Colonic mucosa (tissue), 4 donors: ENCODE measurements around the gene KLHL8. TPM values are rescaled to one million over a fixed set of nuclear protein-coding genes. Genes with fewer than 3 reads are reported as not detected.

Experiments
- DNase-seq: peaks from one replicate; pipeline ENCODE4 v3.0.0-alpha.2; 2020
- H3K27ac ChIP-seq: fragments of 200-600 bp; one replicate; pipeline ENCODE4 v1.8.0; 2021
- H3K27me3 ChIP-seq: fragments of 200-600 bp; one replicate; pipeline ENCODE4 v1.8.0; 2021
- H3K36me3 ChIP-seq: fragments of 200-600 bp; one replicate; pipeline ENCODE4 v1.8.0; 2021
- H3K4me1 ChIP-seq: fragments of 200-600 bp; one replicate; pipeline ENCODE4 v1.8.0; 2021; ENCODE audit warnings: mild to moderate bottlenecking
- H3K4me3 ChIP-seq: fragments of 200-600 bp; one replicate; pipeline ENCODE4 v1.8.0; 2021
- H3K9ac ChIP-seq, 2 donors: one replicate each; pipeline ENCODE4 v1.7.0; 2013; ENCODE audit warnings: control low read depth in 2 of 2, low read depth in 2 of 2, low read length in 2 of 2
- H3K9me3 ChIP-seq: fragments of 200-600 bp; one replicate; pipeline ENCODE4 v1.8.0; 2021
- CTCF ChIP-seq: fragments of 200-600 bp; IDR thresholded peaks from one replicate; pipeline ENCODE4 v1.8.0; 2022; ENCODE audit warnings: antibody characterized with exemption, mild to moderate bottlenecking
- intact Hi-C: fragments of 100-400 bp; cut with DNase I; formaldehyde crosslinking; loops from one replicate; pipeline ENCODE4 v1.14.1; 2022
- total RNA-seq, 2 donors: library from RNA; stranded (reverse); fragmentation: NEBNext Ultra II Directional in 1 of 2; extraction: Animal tissue kit (Norgen Biotek cat#: 25700) in 1 of 2; gene quantifications; one replicate each; pipeline ENCODE4 v1.2.1, GENCODE V29; 2021
- donor health status: healthy.
- donor health status: DM: no; HTN: no; CAD: no.
- donor health status: DM: no; HTN: no; CAD: no.

The KLHL8 gene
- total RNA-seq, 2 donors from 2014 or later: 19.5 to 19.7 TPM

DNA sequence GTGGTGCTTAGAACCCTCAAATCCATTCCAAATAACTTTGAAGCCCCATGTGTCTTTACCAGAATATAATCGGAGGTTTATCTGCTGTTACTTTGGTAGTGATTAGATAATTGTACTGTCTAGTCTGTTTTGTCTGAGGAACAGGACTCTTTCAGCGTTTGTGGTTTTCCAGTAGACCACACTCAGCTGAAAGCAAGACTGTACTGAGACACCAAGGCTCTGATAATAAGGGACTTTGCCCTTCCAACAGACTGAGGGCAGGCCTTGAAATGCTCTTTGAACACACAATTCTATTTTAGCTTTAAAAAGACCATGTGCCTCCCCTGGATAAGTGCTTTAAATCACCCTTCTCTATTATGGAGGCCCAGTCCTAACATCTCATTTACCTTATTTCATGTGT, 76.1 kb downstream of the KLHL8 start:
- H3K9me3 ChIP-seq: no peaks in the 10 kb centered on the region
- intact Hi-C loops: no loop called here
- no peak for TF ChIP-seq CTCF
- no peaks in the 10 kb centered on the region for H3K27me3 ChIP-seq
- no peaks in the 10 kb centered on the region for H3K36me3 ChIP-seq
- no peak overlapping the region for H3K27ac ChIP-seq
- DNase-seq: no peak
- H3K4me3 ChIP-seq: no peak overlapping the region
- H3K9ac ChIP-seq: no peak overlapping the region
- H3K4me1 ChIP-seq: no peaks in the 10 kb centered on the region

GRCh38 chr4:87141428-87141827, 79.0 kb downstream of the KLHL8 start:
- Histone ChIP-seq H3K9me3 (no peaks in the 10 kb centered on the region), H3K9ac (peak overlapping the region in 1 of 2 donors; percentile 35), H3K27me3 (no peaks in the 10 kb centered on the region), H3K27ac (peak overlapping the region; percentile 56), H3K4me1 (no peaks in the 10 kb centered on the region), H3K4me3 (no peak overlapping the region), H3K36me3 (no peaks in the 10 kb centered on the region)
- intact Hi-C loops: no loop called here
- no peak for TF ChIP-seq CTCF
- peak; percentile 67 for DNase-seq

DNA sequence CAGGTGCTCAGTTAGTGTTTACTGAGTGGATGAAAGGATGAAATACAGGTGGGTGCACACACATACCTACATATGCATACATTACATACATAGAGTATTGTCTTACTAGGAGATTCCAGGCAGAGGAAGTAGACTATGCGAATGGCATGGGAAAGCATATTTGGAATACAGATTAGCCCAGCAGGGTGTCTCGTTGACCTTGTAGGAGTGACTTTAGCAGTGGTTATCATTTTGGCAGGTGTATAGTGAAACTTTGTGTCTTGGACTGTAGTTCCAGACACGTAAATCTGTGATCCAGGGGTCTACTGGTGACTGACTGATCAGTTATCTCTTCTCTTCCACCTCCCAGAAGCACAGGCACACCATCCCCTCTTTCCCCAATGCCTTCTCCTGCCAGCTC, 86.3 kb downstream of the KLHL8 start:
- no peak for TF ChIP-seq CTCF
- Histone ChIP-seq H3K27ac (no peak overlapping the region), H3K27me3 (no peaks in the 10 kb centered on the region), H3K9me3 (no peaks in the 10 kb centered on the region), H3K9ac (no peak overlapping the region), H3K36me3 (peaks cover 10% of the 10 kb centered on the region), H3K4me1 (no peaks in the 10 kb centered on the region), H3K4me3 (no peak overlapping the region)
- intact Hi-C loops: no loop called here
- DNase-seq: no peak

DNA sequence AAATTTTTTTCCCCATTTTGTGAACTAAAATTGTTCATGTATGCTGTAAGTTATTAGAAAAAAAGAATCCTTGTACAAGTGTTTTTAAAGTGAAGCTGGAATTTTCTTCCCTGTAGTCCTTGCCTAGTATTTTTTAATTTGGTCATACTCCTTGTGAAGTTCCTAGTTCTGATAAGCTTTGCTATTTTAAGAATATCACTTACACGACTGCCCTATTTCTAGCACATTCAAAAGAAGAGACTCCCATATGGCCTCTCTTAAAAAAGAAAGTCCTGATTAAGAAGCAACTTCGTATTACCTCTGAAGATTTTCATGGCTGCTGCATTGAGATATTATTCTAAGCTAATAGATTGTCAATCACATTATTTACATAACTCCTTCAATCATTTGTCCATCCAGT, 87.2 kb downstream of the KLHL8 start:
- DNase-seq: no peak
- Histone ChIP-seq H3K9me3 (no peaks in the 10 kb centered on the region), H3K9ac (no peak overlapping the region), H3K27me3 (no peaks in the 10 kb centered on the region), H3K4me3 (no peak overlapping the region), H3K4me1 (no peaks in the 10 kb centered on the region), H3K27ac (no peak overlapping the region), H3K36me3 (peaks cover 10% of the 10 kb centered on the region)
- TF ChIP-seq CTCF: no peak
- intact Hi-C loops: no loop called here

DNA sequence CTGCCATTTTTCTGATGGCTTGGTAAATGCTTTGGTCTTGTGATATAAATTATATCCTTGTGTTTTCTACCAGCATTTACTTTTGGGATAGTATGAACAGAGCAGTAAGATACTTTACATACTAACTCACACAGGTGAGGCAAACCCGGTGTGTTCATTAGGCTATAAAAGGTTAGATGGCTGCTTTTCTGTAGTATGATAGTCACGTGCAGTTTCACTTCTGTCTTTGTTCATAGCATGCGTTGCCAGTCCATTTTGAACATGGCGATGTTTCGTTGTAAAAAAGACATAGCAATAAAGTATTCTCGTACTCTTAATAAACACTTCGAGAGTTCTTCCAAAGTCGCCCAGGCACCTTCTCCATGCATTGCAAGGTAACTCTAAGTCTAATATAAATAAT, 88.4 kb downstream of the KLHL8 start:
- no peak overlapping the region for H3K27ac ChIP-seq
- H3K36me3 ChIP-seq: peaks cover 17% of the 10 kb centered on the region
- intact Hi-C loops: no loop called here
- no peak overlapping the region for H3K9ac ChIP-seq
- TF ChIP-seq CTCF: no peak
- no peaks in the 10 kb centered on the region for H3K4me1 ChIP-seq
- no peaks in the 10 kb centered on the region for H3K9me3 ChIP-seq
- H3K4me3 ChIP-seq: no peak overlapping the region
- no peak for DNase-seq
- no peaks in the 10 kb centered on the region for H3K27me3 ChIP-seq
